GM21381 (cell line): ENCODE data around the gene RANBP1.

Experiments
- ATAC-seq: cut with Tn5 transposase; IDR thresholded peaks from one replicate; pipeline ENCODE4 v1.9.1; 2021; ENCODE audit warnings: mild to moderate bottlenecking, moderate library complexity; ENCODE audit not compliant: unreplicated experiment

The RANBP1 gene

DNA sequence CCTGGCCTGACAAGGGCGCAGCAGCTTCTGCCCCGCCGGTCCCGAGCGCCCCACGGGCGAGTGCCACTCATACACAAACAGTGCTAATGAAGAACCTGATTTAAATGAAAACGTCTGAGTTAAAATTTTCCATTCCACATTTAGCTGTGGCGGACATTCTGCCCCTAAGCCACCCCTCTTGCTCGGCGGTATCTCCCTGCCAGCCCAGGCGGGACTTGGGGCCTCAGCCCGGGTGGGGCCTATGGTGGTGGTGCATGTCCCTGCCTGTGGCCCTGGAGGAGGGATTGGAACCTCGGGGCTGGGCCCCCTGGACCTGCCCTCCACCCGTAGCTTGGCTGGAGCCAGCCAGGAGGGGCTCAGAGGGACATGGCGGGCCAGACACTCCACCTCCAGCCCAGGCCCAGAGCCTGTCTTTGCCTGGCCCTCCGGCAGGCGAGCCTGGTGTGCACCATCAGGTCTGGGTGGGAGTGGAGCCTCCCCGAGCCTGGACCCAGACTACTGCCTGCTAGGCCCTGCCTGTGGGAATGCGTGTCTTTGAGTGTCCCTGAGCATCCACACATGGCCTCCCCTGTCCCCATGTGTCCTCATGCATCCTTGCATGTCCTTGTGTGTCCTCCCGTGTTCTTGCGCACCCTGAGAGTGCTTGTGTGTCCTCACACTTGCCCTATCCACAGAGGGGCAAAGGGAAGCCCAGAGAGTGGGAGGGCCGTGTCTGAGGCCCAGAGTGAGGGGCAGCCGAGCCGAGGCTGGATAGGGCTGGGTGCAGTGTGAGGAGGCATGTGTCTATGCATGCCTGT is 20.1 kb downstream of the RANBP1 start:
- no peak for ATAC-seq

DNA sequence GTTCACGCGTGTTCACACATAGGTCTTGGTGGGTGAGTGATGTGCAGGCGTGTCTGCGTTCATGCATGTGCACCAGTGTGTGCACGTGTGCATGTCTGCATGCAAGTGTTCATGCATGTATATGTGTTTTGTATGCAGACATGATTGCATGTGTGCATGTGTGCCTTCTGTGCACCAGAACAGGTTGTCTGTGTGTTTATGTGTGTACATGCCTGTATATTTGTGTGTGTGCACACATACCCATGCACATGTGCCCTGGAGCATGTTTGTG is 20.6 kb downstream of the RANBP1 start:
- no peak for ATAC-seq

DNA sequence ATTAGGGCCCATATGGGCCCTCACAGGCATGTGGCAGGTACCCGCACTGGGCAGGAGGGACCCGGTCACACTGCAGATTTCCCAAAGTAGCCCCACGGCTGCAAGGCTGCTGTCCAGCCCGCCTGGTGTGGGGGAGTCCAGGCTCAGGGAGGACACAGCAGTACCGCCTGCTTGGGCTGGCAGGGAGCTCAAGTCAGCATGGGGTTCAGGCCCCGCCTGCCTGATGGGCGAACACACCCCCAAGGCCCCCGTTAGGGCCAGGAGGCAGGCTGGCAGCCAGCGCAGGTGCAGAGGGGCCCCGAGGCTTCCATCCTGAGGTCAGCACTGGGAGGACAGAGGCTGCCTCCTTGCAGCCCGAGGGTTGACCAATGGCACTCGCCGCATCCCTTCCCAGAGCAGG is 21.2 kb downstream of the RANBP1 start:
- no peak for ATAC-seq

DNA sequence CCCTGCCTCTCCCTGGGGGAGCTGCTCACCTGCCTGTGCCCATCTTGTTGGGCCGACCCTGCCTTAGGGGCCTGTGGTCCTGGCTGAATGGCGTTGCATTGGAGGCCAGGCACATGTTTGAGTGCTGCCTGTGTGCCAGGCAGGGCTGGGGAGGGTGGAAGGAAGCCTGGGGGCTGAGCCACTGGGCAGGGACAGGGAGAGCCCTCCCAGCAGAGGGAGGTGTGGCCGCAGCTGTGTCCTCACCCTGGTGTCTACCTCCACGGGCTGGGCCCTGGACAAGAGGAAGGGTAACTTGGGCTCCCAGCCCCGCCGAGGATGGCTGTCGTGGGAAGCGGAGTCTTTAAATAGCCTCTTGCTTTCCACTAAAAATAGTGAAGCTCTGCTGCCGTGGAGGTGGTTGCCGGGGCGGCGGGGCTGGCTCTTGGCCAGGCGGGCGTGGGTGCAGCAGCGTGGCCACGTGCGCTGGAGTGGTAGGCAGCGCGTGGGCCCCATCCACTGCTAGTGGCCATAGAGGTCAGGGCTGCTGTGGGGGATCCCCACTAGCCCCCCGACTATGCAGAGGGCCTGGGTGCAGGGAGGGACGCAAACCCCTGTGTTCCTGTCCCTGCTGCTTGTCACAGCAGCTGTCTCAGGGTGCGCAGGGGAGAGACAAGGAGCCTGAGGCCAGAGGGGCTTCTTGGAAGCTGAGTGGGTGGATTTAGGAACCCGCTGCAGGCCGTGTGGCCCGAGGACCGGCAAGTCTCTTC is 21.9 kb downstream of the RANBP1 start:
- no peak for ATAC-seq

DNA sequence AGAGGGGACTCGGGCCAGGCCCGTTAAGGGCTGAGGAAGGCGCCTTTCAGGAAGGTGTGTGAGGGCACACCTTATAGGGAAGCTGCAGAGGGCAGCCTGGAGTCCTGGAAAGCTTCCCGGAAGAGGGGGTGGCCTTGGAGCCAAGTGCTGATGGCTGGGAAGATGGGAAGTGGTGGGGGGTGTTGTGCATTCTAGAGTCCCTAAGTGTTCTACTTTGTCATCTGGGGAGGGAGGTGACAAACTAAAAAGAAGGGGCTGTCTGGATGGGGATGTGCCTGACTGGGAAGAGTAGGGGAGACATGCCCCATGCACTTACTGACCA is 22.5 kb downstream of the RANBP1 start:
- ATAC-seq: no peak

DNA sequence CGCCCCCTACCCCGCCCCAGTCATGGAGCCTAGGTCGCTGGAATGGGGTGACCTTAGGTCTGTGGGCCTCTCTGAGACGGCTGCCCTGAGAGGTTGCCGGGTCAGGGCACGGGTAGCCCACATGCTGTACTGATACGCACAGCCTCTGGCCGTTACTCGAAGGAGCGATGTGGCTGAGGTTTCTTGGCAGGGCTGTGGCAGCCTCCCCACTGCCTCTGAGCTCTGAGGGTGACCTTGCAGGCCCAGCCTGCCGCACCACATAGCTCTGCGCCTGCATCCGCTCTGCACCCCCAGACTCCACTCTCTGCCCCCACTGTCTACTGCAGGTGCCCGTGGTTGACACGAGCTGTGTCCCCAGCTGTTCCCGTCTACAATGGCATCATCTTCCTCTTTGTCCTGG is 23.0 kb downstream of the RANBP1 start:
- no peak for ATAC-seq

DNA sequence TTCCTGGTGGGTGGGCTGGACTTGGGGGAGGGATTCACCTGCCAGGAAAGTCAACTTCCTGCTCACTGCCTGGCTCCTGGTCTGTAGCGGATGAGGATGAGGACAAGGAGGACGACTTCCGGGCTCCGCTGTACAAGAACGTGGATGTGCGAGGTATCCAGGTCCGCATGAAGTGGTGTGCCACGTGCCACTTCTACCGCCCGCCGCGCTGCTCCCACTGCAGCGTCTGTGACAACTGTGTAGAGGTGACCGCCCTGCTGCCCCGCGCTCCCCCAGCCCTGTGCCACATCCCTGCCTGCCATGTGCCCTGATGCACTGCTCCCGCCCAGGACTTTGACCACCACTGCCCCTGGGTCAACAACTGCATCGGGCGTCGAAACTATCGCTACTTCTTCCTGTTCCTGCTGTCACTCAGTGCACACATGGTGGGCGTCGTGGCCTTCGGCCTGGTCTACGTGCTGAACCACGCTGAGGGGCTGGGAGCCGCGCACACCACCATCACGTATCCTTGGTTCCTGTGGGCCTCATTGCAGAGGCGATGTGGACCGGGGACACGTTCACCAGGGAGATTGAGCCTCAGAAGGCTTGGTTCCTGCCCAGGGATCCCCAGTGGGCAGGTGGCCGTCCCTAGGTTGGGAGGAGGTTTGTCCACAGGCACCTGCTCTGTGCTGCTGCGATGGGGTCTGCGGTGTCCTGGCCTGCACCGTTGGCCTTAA is 23.6 kb downstream of the RANBP1 start:
- no peak for ATAC-seq

DNA sequence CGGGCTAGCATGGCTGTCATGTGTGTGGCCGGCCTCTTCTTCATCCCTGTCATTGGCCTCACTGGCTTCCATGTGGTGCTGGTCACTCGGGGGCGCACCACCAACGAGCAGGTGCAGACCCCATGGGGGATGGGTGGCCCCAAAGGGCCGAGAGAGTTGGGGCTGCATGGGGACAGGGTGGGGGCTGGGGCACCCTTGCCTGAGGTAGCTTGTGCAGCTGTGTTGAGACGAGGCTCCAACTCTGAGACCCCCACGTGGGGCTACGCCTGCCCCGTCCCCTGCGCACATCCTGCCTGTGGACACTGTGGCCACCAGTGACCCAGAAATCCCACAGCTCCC is 24.2 kb downstream of the RANBP1 start:
- no peak for ATAC-seq

DNA sequence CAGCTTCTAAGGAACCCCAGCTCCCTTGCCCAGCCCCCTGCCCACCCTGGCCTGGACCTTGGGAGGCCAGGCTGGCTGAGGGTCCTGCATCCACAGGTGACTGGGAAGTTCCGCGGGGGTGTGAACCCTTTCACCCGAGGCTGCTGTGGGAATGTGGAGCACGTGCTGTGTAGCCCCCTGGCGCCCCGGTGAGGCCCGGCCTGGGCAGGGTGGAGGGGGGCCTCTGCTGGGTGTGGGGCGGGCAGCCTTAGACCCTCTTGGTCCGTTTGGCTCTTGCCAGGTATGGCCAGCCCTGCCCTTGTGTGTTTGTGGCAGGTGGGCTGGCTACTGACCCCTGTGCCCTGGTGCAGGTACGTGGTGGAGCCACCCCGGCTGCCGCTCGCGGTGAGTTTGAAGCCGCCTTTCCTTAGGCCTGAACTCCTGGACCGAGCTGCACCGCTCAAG is 24.6 kb downstream of the RANBP1 start:
- no peak for ATAC-seq

DNA sequence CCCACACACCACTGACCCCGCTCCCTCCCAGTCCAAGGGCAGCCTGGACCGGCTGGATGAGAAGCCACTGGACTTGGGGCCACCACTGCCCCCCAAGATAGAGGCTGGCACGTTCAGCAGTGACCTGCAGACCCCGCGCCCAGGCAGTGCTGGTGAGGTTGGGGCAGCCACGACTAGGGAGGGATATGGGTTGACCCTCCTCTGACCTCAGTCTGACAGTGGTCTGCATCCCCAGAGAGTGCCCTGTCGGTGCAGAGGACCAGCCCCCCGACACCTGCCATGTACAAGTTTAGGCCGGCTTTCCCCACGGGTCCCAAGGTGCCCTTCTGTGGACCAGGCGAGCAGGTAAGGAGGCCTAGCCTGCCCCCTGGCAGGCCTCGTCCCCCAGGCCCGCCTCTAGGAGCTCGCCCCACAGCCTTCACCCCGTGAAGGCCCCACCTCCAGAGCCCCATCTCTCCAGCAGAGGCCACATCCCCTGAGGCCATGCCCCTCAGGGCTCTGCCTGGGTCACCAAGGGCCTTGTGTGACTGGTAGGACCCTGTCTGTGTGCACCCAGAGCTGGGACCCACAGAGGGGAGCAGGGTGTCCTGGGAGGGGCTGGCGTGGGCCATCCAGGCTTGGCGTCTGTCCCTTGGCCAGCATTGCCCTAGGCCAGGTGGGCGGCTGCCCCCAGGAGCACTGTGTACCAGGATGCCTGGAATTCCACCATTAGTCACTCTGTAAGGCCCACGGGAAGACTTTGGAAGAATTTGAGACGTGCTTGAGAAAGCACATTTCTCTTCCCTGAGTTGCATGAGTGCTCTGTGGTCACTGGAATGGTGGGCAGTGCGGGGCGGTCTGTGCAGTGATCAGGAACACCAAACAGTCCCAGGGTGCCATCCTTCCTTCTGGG is 25.5 kb downstream of the RANBP1 start:
- ATAC-seq: no peak

DNA sequence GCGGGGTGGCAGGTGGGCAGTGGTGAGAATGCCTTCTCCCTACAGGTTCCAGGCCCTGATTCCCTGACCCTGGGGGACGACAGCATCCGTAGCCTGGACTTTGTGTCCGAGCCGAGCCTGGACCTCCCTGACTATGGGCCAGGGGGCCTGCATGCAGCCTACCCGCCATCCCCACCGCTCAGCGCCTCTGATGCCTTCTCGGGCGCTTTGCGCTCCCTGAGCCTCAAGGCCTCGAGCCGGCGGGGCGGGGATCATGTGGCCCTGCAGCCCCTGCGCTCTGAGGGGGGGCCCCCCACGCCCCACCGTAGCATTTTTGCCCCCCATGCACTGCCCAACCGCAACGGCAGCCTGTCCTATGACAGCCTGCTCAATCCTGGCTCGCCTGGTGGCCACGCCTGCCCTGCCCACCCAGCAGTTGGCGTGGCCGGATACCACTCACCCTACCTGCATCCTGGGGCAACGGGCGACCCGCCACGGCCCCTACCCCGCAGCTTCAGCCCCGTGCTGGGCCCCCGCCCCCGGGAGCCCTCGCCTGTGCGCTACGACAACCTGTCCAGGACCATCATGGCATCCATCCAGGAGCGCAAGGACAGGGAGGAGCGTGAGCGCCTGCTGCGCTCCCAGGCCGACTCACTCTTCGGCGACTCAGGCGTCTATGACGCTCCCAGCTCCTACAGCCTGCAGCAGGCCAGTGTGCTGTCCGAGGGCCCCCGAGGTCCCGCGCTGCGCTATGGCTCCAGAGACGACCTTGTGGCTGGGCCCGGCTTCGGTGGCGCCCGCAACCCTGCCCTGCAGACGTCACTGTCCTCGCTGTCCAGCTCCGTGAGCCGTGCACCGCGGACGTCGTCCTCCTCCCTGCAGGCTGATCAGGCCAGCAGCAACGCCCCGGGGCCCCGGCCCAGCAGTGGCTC is 27.1 kb downstream of the RANBP1 start:
- ATAC-seq: no peak

DNA sequence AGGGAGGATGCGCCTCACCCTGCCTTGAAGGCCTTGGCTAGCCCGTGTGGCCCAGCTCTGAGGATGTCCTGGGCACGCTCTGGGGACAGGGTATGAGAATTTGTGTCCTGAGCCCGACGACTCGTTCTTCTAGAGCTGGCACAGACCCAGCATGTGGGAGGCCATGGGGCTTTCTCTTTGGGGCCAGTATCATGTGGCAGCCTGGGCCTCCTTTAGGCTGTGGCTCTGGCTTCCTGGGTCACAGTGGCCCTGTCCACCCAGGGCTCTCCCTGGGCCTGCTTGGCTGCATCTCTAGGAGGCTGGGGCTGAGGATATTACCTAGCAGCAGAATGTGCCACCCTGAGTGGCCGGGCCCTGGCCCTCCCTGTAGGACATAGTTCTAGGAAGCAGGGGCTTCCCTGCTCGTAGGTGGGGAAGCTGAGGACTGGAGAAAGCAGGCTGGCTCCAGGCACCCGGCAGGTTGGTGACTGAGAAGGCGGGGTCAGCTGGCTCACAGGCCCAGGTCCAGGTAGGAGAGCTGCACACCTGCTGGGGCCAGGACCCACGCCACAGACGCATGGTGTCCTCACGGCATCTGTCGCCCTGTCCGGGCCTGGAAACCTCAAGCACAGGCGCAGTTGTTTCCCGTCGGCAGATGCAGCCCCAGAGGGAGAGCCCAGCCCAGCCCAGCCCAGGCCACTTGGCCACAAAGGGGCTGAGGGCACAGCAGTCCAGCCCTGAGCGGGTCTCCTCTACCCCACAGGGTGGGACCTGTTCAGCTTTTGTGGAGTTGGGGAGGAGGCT is 28.2 kb downstream of the RANBP1 start:
- ATAC-seq: no peak

DNA sequence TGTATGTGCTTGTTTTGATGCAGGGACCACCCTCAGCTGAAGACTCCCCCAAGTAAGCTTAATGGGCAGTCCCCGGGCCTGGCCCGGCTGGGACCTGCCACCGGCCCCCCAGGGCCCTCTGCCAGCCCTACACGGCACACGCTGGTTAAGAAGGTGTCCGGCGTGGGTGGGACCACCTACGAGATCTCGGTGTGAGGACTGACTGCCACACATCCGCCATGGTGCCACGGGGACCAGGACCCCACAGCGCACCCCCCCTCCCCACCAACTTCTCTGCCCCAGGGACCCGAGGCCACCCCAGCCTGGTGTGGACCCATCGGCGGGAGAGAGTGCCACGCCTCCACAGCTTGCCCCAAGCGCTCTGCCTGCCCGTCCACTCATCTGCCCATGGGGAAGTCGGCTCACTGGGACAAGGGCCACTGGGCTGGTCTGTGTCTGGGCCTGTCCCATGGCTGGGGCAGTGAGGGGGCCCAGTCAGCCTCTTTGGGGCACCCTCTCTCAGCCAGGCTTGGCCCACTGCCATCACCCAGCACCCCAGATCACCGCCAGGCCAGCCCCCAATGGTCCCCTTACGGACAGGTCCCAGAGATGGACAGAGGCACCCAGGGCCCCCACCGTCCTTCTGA is 29.4 kb downstream of the RANBP1 start:
- no peak for ATAC-seq

DNA sequence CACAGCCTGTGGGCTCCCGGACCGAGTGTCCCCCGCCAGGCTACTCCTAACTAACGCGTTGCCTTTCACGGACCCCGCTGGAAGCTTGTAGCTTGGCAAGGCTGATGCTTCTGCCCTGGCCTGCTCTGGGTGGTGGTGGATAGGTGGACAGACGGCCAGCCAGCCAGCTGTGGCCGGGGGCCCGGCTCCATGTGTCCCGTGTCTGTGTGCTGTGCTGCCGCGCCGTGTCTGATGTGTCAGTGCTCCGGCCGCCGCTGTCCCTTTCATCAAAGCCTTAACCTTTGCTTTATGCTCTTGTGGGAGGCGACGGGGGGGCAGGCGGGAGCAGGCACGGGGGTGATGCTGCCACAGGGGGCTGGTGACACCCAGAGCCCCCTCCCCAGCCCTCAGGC is 29.9 kb downstream of the RANBP1 start:
- ATAC-seq: no peak

DNA sequence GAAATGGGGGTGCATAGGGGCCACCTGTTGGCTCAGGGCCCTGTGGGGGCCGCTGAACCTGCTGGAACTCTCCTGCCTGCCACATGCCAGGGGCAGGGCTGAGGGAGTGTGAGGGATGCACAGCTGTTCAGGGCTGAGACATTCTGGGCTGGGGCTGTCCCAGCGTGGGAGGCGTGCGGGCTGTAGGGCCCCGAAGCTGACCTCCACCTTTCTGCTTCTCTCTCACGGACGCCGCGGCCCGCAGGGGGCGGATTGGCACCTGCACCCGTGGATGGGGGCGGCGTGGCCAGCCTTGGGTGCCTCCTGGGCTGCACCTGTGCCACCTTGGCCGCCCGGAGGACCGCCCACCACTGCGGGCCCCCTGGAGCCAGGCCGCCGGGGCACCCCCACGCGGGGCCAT is 30.9 kb downstream of the RANBP1 start:
- ATAC-seq: no peak

DNA sequence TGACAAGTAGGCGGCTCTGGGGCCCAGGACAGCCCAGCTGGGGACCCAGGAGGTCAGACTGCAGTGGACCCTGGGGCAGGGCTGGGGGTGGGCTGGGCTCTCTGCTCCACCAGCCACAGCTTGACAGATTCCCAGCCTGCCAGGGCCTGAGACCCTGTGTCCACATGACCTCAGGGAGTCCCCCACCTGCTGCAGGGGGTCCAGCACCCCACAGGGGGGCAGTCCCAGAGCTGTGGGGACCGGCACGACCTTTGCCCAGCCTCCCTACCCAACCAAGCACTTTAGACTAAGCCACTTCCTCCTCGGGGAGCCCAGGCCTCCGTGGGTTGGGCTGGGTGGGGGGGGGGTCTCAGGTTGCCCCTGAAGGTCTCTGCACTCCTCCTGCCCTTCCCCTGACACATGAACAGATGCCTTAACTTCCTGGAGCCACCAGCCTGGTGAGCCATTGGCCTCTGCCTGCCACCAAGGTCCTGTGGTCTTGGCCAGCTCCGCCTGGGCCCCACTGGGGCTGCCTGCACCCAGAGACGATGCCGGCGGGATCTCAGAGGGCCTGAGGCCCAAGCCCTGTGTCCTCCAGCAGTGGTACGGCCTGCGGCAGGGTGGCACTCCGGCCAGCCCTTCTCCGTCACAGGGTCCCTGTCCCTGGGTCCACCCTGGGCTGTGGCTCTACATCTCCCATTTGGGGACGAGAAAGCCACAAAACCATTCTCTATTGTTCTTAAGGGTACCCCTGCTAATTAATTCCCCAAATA is 31.5 kb downstream of the RANBP1 start:
- no peak for ATAC-seq

DNA sequence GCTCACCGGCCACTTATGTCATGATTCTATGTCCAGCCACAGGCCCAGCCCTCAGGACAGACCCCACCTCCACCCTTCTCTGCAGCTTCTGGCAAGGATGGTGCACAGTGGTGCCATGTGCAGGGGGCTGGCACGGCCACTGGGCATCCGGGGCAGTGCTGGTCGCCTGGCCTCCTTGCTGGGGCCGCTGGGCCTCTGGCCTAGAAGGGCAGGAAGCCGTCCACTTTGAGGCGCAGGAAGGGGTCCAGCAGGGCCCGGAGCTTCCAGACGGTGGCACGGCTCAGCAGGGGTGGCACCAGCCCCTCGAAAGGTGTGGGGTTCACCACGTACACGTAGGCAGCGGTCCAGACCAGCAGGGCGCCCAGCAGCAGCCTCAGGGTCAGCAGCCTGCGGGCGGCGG is 32.5 kb downstream of the RANBP1 start:
- no peak for ATAC-seq
